Parathyroid adenoma (tissue), 2 donors: ENCODE results near the gene SIDT1.

ENCODE experiments used
- H2AFZ ChIP-seq: fragments of 300-600 bp; sonication (generic); one replicate; pipeline ENCODE4 v1.7.0; 2017; ENCODE audit warnings: antibody characterized with exemption, mild to moderate bottlenecking
- H3K27ac ChIP-seq: fragments of 300-600 bp; sonication (generic); one replicate; pipeline ENCODE4 v1.7.0; 2017
- H3K27me3 ChIP-seq: fragments of 300-600 bp; sonication (generic); one replicate; pipeline ENCODE4 v1.7.0; 2017; ENCODE audit warnings: low read length; ENCODE audit not compliant: control insufficient read depth, insufficient read depth
- H3K36me3 ChIP-seq: fragments of 300-600 bp; sonication (generic); one replicate; pipeline ENCODE4 v1.7.0; 2017; ENCODE audit warnings: low read length; ENCODE audit not compliant: control insufficient read depth, insufficient read depth
- H3K4me1 ChIP-seq: fragments of 300-600 bp; sonication (generic); one replicate; pipeline ENCODE4 v1.7.0; 2017; ENCODE audit warnings: control low read depth
- H3K4me2 ChIP-seq: fragments of 300-600 bp; sonication (generic); one replicate; pipeline ENCODE4 v1.7.0; 2017; ENCODE audit warnings: low read length
- H3K4me3 ChIP-seq: fragments of 300-600 bp; sonication (generic); one replicate; pipeline ENCODE4 v1.7.0; 2017; ENCODE audit warnings: low read depth, low read length
- H3K79me2 ChIP-seq: fragments of 300-600 bp; sonication (generic); one replicate; pipeline ENCODE4 v1.7.0; 2017; ENCODE audit warnings: control low read depth
- H3K9ac ChIP-seq: fragments of 300-600 bp; sonication (generic); one replicate; pipeline ENCODE4 v1.7.0; 2017; ENCODE audit warnings: mild to moderate bottlenecking
- H3K9me3 ChIP-seq: fragments of 300-600 bp; sonication (generic); one replicate; pipeline ENCODE4 v1.7.0; 2017; ENCODE audit warnings: low read length; ENCODE audit not compliant: control insufficient read depth
- CTCF ChIP-seq: fragments of 300-600 bp; sonication (generic); IDR thresholded peaks from one replicate; pipeline ENCODE4 v1.7.0; 2017; ENCODE audit warnings: antibody characterized with exemption, mild to moderate bottlenecking
- donor health status: primary hyperparathyroidism.

The SIDT1 gene

DNA sequence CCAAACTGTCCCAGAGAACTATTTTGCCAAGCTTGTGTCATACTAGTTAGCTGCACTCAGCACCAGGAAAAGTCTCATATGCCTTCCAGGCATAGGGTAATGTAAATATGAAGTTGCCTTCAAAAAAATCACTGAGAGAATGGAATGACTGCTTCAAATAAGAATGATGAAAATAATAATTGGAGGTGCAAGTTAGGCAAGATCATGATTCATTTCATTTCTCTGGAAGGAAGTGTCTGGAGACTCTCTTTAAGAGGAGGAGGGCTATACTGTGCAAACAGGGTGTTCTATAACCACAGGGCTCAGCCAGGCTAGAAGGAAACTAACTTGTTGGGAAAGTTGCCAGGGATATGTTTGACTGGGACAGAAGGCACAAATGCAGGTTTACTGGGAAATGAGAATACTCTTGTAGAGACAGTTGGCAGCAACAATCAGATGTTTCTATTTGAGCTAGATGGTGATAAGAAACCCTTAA is 4.3 kb downstream of the SIDT1 start:
- Histone ChIP-seq H3K4me1 (no peaks in the 10 kb centered on the region), H3K4me2 (no peak overlapping the region), H3K79me2 (no peaks in the 10 kb centered on the region), H3K27me3 (no peaks in the 10 kb centered on the region), H3K9me3 (no peaks in the 10 kb centered on the region), H3K27ac (no peak overlapping the region), H2AFZ (no peak overlapping the region), H3K36me3 (no peaks in the 10 kb centered on the region), H3K9ac (no peak overlapping the region), H3K4me3 (no peak overlapping the region)
- no peak for TF ChIP-seq CTCF

GRCh38 chr3:113537155-113537554 is 4.8 kb downstream of the SIDT1 start:
- no peak for TF ChIP-seq CTCF
- no peaks in the 10 kb centered on the region for H3K4me1 ChIP-seq
- no peak overlapping the region for H3K4me3 ChIP-seq
- H3K27me3 ChIP-seq, result no peaks in the 10 kb centered on the region
- no peaks in the 10 kb centered on the region for H3K36me3 ChIP-seq
- no peaks in the 10 kb centered on the region for H3K79me2 ChIP-seq
- H3K9me3 ChIP-seq, result no peaks in the 10 kb centered on the region
- H2AFZ ChIP-seq, result no peak overlapping the region
- no peak overlapping the region for H3K4me2 ChIP-seq
- H3K27ac ChIP-seq, result no peak overlapping the region
- no peak overlapping the region for H3K9ac ChIP-seq

GRCh38 chr3:113541519-113541918 is 9.2 kb downstream of the SIDT1 start:
- H3K4me1 ChIP-seq, result no peaks in the 10 kb centered on the region
- H3K27me3 ChIP-seq, result no peaks in the 10 kb centered on the region
- no peak overlapping the region for H3K4me2 ChIP-seq
- no peak overlapping the region for H3K27ac ChIP-seq
- no peak for TF ChIP-seq CTCF
- H3K79me2 ChIP-seq, result no peaks in the 10 kb centered on the region
- no peaks in the 10 kb centered on the region for H3K9me3 ChIP-seq
- H3K9ac ChIP-seq, result no peak overlapping the region
- H2AFZ ChIP-seq, result no peak overlapping the region
- no peak overlapping the region for H3K4me3 ChIP-seq
- no peaks in the 10 kb centered on the region for H3K36me3 ChIP-seq

DNA sequence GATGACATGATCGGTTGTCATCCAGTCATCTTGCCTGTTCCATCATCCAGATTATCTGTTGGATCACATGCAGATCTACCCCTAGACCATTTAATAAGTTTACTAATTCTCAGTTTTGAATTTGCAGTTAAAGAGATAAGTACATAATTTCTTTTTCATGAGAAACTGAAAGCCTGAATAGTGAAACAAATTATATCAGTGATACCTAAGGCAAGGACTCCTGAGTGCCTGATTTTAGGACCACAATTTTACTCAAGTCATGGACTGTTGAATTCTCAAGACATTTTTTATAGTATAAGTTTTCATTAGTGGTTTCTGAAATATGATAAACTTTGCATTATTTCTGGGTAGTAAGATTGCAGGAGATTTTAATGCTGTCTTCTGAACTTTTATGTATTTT is 13.2 kb downstream of the SIDT1 start:
- Histone ChIP-seq H2AFZ (no peak overlapping the region), H3K4me2 (no peak overlapping the region), H3K27me3 (no peaks in the 10 kb centered on the region), H3K4me1 (no peaks in the 10 kb centered on the region), H3K9me3 (no peaks in the 10 kb centered on the region), H3K36me3 (no peaks in the 10 kb centered on the region), H3K4me3 (no peak overlapping the region), H3K9ac (no peak overlapping the region), H3K79me2 (no peaks in the 10 kb centered on the region), H3K27ac (no peak overlapping the region)
- TF ChIP-seq CTCF, result no peak

DNA sequence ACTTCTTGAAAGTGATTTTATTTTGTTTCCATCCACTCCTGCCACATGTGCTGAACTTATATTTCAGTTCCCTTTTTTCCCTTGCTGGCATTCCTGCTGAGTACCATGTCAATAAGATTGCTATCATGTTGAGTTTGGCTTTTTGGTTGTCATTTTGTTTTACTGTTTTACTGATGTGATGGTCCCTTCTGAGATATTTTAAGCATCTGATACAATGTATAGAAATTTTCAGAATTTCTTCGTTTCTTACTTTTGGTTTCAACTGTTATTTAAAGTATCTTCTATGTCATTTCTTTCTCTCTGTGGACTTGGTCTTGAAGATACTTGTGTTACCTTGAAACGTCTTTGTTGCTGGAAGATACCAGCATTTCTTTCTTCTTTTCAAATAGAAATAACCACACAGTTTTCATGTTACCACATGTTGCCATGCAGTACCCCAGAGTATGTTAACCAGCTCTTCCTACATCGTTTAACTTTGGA is 14.1 kb downstream of the SIDT1 start:
- no peak for TF ChIP-seq CTCF
- H3K27me3 ChIP-seq, result no peaks in the 10 kb centered on the region
- H3K36me3 ChIP-seq, result no peaks in the 10 kb centered on the region
- no peak overlapping the region for H3K4me2 ChIP-seq
- H3K4me3 ChIP-seq, result no peak overlapping the region
- H3K27ac ChIP-seq, result no peak overlapping the region
- H3K9ac ChIP-seq, result no peak overlapping the region
- H3K4me1 ChIP-seq, result no peaks in the 10 kb centered on the region
- H3K79me2 ChIP-seq, result no peaks in the 10 kb centered on the region
- H2AFZ ChIP-seq, result no peak overlapping the region
- H3K9me3 ChIP-seq, result no peaks in the 10 kb centered on the region
